DOHH2 (cell line): ENCODE measurements around the gene TBL3.

Experiments
- CTCF ChIP-seq: fragments of 200-600 bp; sonication (generic); IDR thresholded peaks from one replicate; pipeline ENCODE4 v1.5.1; 2014; ENCODE audit warnings: antibody characterized with exemption, mild to moderate bottlenecking, low read depth, low read length; ENCODE audit not compliant: poor library complexity, severe bottlenecking
- EZH2phosphoT487 ChIP-seq: fragments of 200-600 bp; sonication (generic); IDR thresholded peaks from 2 replicates; pipeline ENCODE4 v1.6.1; 2017; ENCODE audit warnings: borderline replicate concordance, mild to moderate bottlenecking, antibody characterized with exemption, low read length, moderate library complexity, mixed read lengths

GRCh38 chr16:2028146-2028545 is 56.3 kb downstream of the TBL3 start:
- TF ChIP-seq CTCF (no peak), EZH2phosphoT487 (no peak)
